GM21367 (cell line): Measurements from ENCODE around the gene OASL.
"Not testable (repeated sequence)": the region's sequence is repeated elsewhere in the genome, so short reads cannot be mapped to it uniquely, and the experiment has no call there.

Experiments
- ATAC-seq: cut with Tn5 transposase; IDR thresholded peaks from one replicate; pipeline ENCODE4 v1.9.1; 2021; ENCODE audit not compliant: unreplicated experiment

Gene OASL

DNA sequence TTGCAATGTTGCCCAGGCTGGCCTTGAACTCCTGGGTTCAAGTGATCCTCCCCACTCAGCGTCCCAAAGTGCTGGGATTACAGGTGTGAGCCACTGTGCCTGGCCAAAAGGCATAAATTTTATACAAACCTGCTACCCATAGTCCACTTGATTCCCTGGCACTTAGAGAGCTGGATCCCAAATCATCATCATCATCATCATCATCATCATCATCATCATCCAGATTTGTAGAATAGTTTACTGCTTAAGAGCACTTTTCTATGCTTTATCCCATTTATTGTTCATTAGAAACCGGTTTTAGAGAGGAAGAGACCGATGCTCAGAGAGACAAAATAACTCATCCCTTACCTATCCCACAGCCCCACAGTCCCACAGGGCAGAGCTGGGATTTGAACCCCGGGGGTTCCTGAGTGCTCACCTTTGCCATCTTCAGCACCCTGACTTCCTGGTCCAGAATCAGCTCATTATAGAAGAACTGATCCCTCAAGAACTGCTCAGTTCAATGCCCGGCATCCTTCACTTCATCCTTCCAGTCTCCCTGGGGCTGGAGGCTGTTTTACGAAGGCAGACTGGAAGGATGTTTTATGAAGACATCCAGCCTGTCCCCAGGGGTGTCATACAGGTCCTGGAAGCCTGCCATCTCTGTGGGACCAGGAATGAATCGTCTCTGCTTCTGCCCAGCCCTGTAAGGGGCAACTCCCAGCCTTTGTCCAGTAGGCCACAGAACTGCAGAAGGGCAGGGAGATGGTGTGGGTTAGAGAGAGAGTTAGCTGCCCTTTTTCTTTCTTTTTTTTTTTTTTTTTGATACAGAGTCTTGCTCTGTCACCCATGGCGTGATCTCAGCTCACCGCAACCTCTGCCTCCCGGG, 20.2 kb upstream of the OASL start:
- ATAC-seq = peak; percentile 5

DNA sequence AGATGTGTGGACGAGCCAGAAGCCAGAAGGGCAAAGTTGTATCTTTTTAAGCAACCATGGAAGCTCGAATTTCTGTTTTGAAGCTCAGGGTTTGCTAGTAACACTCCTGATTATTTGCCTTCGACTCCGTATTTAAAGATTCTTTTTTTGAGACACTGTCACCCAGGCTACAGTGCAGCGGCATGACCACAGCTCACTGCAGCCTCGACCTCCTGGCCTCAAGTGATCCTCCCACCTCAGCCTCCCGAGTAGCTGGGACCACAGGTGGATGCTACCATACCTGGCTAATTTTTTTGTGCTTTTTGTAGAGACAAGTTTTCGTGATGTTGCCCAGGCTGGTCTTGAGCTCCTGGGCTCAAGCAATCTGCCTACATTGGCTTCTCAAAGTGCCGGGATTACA, 18.7 kb upstream of the OASL start:
- no peak for ATAC-seq

DNA sequence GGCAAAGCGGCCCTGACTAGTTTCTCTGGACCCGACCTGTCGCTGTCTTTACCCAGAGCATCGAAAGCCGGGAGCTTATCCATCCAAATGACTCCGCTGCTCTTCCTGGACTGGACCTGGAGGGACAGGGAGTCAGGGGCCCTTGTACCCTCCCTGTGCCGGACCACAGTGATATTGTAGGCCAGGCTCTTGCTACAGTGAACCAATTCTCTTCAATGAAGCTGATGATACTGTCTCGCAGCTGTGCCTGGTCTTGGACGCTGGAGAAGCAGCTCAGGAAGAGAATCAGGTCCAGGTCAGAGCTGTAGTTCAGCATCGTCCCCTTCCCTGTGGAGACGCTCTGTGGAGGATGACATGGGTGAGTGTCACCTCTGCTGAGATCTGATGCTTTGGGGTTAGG, 14.7 kb upstream of the OASL start:
- no peak for ATAC-seq

DNA sequence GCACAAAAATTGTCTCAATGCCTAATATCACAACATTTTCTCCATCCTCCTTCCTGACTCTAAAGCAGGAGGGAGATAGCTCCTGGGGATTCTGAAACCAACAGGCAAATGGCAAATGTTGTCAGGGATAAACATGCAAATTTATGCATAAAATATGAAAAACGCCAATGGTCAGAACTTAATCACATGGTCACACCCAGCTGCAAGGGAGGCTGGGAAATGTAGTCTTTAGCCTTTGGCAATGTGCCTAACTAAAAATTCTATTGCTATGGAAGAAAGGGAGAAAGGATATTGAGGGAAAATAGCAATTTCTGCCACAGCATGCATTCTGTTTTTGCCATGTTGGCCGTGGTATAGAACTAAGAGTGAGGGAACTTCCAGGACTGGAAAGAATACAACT, 11.7 kb upstream of the OASL start:
- ATAC-seq = no peak

DNA sequence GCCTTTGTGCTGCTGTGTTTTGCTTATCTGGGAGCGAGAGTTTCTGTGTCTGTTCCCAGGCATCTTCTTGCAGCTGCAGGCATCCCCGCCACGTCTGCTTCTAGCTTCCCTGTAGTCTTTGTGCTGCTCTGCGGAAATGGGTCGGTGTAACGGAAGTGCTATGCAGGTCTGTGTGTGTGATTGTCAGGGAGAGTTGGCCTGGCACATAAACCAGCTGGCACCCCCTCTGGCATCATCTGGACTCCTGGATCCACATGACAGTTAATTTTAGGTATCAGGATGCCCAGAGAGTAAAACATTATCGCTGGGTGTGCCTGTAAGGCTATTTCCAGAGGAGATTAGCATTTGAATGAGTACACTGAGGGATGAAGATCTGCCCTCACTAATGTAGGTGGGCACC, 9.4 kb upstream of the OASL start:
- ATAC-seq = no peak

DNA sequence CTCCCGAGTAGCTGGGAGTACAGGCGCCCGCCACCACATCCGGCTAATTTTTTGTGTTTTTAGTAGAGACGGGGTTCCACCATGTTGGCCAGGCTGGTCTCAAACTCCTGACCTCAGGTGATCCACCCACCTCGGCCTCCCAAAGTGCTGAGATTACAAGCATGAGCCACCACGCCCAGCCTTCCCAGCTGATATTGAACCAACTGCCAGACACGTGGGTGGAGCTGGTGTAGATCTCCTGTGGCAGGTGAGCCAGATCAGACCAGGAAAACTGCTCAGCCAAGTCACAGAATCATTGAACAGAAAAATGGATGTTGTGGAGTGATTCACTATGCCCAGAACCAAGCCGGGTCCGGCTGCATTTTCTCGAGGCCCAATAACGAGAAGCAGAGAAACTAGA, 8.4 kb upstream of the OASL start:
- ATAC-seq = not testable (repeated sequence)

DNA sequence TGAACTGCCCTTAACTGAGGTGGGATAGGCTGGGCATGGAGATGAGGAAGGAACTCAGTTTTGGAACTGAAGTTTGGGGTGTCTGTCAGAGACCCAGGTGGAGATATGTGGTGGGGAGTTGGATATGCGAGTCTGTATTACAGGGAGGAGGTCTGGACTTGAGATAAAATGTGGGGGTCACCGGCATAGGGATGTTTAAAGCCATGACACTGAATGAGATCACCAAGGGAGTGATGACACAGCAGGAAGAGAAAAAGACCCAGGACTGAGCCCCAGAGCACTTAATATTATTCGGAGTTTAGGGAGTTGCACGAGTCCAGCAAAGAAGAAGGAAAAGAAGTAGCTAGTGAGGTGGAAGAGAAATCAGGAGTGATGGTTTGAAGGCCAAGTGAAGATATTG, 4.0 kb upstream of the OASL start:
- no peak for ATAC-seq

DNA sequence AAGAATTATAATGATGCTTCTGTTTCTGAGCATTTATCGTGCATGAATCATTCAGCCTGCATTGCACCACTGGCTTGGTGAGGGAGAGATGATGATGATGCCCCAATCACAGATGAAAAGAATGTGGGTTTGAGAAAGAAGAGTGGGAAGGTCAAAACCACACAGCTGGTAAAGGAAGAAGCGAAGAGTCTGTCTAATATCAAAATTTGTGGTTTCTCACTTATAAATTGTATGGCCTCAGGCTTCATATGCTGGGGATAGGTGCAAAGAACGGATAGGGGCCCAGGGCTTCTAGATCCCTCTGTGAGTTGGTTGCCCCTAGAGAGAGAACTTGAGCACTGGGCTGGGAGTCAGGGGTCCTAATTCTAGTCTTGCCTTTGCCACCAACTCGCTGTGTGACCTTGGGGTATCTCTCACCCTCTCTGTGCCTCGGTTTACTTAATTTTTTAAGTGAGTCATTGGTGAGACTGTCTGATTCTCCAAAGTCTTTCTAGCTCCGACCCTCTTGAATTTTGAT, 2.2 kb downstream of the OASL start:
- no peak for ATAC-seq

DNA sequence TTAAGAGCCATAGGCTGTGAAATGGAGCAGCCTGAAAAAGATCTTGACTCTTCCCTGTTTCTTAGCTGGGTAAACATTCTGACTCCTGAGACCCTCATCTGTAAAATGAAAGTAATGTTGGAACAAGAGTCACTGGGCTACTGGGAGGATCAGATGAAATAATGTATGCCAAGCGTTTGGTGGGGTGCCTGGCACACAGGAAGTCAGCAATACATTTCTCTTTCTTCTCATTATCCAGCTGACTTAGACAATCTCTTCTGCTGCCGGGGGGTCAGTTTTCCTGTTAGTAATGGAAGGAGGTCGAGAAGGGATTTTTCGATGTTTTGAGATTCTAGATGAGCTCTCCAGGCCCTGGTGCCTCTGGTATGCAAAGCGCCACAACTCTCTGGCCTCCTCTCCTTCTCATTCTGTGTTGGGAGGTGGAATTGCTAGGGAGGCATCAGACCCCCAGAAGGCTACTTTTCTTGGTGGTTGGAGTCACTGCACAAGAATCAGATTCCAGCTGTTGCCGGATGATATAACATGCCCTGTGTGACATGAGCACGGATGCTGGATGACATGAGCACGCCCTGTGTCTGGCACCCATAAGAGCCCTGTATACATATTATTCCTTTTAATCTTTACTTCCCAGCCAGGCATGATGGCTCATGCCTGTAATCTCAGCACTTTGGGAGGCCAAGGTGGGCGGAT, 4.3 kb downstream of the OASL start:
- no peak for ATAC-seq

DNA sequence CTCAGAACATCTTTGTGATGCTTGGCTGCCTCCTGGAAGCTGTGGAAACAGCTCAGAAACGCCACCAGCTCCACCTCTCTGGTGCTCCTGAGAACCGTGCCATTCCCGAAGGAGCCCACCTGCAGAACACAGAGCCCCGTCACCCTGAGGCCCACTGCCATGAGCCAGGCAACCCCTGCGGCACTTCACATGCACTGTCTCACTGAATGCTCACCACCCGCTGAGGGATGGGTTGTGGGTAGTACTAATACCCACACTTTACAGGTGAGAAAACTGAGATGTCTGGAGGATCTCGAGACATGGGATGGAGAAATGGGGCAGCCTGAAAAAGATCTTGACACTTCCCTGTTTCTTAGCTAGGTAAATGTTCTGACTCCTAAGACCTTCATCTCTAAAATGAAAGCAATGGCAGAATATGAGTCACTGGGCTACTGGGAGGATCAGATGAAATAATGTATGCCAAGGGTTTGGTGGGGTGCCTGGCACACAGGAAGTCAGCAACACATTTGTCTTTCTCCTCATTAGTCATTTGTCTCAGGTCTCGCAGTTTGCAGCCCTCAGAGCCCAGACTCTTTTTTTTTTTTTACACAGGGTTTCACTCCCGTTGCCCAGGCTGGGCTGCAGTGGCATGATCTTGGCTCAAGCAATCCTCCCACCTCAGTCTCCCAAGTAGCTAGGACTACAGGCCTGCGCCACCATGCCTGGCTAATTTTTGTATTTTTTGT, 5.3 kb downstream of the OASL start:
- no peak for ATAC-seq

DNA sequence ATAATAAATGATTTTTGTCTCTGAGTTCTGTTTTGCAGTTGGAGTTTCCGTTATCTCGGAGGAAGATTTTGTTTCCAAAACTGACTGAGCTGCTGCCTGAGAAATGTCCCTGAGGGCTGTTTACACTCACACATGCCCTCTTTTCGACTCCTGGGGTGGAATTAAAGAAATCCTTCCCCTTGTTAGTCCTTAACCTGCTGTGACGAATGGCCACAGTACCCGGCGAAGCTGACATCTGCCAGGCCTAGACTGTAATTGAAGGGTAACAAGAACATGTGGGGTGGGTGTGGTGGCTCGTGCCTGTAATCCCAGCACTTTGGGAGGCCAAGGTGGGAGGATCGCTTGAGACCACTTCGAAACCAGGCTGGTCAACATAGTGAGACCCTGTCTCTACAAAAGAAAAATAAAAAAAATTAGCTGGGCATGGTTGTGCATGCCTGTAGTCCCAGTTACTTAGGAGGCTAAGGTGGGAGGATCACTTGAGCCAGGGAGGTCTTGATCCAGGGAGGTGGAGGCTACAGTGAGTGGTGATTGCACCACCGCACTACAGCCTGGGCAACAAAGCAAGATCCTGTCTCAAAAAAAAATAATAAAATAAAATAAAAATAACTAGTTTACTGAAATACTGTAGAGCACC, 8.4 kb downstream of the OASL start:
- no peak for ATAC-seq

DNA sequence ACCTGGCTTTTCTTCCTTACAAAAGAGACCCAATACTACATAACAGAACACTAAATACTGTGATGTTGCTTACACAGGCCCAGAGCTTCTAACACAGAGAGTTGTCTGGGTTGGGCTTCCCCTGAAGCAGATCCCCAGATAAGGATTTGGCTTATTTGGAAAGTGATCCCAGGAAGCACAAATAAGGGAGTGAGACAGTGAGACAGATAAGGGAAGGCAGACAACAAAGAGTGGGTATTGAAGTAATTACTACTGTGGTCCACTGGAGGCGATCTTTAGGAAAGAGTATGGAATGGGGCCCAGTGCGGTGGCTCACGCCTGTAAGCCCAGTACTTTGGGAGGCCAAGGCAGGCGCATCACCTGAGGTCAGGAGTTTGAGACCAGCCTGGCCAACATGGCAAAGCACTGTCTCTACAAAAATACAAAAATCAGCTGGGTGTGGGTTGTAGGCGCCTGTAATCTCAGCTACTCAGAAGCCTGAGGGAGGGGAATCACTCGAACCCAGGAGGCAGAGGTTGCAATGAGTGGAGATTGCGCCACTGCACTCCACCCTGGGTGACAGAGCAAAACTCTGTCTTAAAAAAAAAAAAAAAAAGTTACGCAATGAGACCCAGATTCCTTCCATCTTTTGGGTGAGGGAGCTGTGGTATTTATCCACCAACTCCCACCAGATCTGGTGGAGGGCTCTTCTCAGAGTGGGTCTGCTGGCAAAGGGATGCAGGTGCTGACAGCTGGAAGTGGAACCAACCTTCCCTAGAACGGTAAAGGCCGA, 12.6 kb downstream of the OASL start:
- no peak for ATAC-seq

DNA sequence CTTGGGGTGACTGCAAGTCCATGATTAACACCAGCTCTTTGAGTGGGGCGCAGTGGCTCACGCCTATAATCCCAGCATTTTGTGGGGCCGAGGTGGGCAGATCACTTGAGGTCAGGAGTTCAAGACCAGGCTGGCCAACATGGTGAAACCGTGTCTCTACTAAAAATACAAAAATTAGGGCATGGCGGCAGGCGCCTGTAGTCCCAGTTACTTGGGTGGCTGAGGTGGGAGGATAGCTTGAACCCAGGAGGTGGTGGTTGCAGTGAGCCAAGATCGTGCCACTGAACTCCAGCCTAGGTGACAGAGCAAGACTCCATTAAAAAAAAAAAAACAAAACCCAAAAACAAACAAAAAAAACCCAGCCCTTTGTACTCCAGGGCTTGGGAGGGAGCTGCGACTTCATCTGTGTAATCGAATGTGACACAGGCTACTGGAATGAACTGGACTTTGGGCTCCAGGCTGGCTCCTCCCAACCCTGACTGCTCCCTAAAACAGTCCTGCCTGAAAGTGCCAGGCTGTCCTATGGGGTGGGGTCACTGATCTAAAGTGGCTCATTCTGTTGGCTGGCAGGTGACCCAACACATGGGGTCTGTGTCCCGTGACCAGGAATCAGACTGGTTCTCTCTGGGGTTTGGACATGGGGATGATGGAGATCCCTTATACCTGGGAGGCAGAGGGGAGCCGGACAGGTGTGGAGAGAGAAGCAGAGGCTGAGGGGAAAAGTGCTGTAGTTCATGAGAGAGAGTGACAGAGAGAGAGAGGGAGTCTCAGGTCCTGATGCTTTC, 13.4 kb downstream of the OASL start:
- ATAC-seq = no peak

DNA sequence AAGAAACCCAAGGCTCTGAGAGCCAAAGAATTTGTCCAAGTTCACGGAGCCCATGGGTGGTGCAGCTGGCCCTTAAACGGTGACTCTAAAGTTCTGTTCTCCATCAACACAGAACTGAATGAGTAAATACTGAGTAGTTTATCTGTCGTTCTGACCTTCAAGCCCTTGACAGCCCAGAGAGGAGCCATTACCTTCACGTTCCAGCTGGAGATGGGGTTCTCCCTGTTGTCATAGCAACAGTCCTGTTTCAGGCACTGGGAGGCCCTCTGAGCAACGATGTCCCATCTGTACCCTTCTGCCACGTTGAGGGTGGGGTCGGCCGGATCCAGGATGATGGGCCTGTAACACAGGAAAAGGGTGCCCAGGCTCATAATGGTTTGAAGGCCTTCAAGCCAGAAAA, 15.2 kb downstream of the OASL start:
- no peak for ATAC-seq

DNA sequence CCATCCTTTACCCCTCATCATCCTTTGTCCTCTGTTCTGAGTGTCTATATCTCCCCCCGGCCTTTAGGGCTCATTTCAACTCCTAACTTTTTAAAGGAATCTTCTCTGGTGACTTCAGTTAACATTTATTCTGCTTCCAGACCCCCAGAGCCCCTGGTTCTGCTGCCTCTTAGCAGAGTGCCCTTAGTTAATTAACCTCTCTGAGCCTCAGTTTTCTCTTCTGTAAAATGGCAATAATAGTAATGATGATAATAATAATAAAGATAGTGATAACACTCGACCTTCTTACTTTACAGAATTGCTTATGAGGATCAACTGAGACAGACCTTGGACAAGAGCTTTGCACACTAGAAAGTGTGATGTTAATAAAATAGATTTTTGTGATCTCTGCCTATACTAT, 16.3 kb downstream of the OASL start:
- ATAC-seq = no peak

DNA sequence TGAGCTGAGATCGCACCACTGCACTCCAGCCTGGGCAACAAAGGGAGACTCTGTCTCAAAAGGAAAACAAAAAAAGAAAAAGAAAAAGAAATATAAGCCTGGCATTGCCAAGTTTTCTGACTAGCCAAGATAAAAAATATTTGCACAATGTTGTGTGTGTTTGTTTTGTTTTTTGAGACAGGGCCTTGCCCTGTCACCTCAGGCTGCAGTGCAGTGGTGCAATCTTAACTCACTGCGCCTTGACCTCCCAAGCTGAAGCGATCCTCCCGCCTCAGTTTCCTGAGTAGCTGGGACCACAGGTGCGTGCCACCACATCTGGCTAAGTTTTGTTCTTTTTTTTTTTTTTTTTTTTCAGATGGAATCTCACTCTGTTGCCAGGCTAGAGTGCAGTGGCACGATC, 17.3 kb downstream of the OASL start:
- ATAC-seq = no peak

DNA sequence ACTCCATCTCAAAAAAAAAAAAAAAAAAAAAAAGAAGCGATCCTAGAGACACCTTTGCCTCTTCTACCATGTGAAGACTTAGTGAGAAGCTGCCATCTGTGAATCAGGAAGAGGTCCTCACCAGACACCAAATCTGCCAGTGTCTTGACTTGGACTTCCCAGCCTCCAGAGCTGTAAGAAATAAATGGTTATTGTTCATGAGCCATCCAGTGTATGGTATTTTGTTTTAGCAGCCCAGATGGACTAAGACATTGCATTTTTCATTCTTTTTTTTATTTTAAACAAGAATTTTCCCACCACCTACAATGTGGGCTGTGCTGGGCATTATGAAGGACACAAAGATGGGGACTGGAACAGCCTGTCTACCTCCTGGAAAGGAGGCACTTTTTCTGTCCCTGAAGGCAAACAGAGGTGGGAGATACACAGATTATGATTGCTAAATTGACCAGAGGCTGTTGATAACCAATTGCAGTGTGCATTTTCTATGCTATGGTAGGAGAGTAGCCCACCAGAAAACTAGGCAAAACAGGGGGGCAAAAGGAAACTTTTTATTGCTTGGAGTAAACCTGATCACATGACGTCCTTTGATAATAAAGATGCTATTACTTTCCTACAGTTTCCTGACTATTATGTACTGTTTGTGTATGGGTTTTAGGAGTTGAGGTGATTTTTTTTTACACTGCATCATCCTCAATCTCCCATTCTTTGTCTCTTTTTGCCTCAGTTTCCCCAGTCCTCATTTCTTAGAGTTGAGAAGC, 20.0 kb downstream of the OASL start:
- ATAC-seq = no peak

DNA sequence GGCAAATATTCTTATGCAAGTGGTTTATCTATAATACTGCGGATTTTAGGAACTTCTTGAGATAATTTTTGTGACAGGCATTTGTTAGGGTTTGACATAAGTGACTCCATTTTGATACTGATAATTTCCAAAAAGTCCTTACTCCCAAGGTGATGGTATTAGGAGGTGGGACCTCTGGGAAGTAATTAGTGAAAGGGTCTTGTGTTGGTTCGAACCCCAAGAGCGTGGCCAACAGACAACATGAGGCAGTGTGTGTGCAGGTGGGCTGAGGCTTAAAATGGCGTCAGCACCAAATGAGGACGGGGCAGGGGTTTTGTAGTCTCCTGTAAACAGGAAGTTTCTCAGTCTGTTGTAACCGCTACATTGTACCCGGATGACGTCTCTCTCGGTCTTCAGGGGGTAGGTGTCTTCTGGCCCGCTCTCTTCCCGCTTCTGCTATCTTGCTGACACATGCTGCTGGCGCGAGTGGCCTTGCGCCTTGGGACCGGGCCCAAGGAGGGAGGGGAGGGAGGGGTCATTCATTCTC, 21.0 kb downstream of the OASL start:
- ATAC-seq = no peak
